Panc1 (cell line): ENCODE data around the gene DOCK4. TPM values are rescaled to one million over a fixed set of nuclear protein-coding genes. Genes with fewer than 3 reads are reported as not detected.

Experiments
- ATAC-seq: fragments of 200-7000 bp; cut with Tn5 transposase; 2 replicates; pipeline ENCODE4 v1.9.1; 2020; ENCODE audit warnings: mild to moderate bottlenecking, moderate library complexity
- BruUV-seq: library from RNA; stranded (reverse); fragments of 400-500 nt; replicated peaks from 2 replicates; lab custom pipeline; 2021; lab: Mats Ljungman, UMichigan
- CTCF ChIA-PET: fragments of 300-600 bp; sonication (Branson Sonifier 250); formaldehyde crosslinking; loops from one replicate; lab custom pipeline; 2022; ENCODE audit warnings: antibody characterized with exemption; lab: Charles Lee
- POLR2A ChIA-PET: fragments of 300-600 bp; sonication (Branson Sonifier 250); formaldehyde crosslinking; loops from one replicate; lab custom pipeline; 2022; ENCODE audit warnings: antibody characterized with exemption; lab: Charles Lee
- DNase-seq: peaks from one replicate; pipeline ENCODE4 v3.0.0-alpha.2; 2010; ENCODE audit warnings: low read depth, low spot score
- H3K27ac ChIP-seq: 2 replicates; pipeline ENCODE4 v1.5.1; 2011; ENCODE audit warnings: mild to moderate bottlenecking, low read length, inconsistent platforms
- H3K27me3 ChIP-seq: fragments of 200-500 bp; sonication (Bioruptor generic); 2 replicates; pipeline ENCODE4 v1.6.0; 2014; ENCODE audit warnings: low read length, inconsistent platforms; ENCODE audit not compliant: control insufficient read depth, insufficient read depth
- H3K36me3 ChIP-seq: fragments of 200-500 bp; sonication (Bioruptor generic); 2 replicates; pipeline ENCODE4 v1.5.1; 2014; ENCODE audit warnings: inconsistent platforms, mild to moderate bottlenecking, low read length, moderate library complexity; ENCODE audit not compliant: control insufficient read depth, insufficient read depth
- H3K4me1 ChIP-seq: 2 replicates; pipeline ENCODE4 v1.5.1; 2011; ENCODE audit warnings: inconsistent platforms, mild to moderate bottlenecking, low read length, moderate library complexity; ENCODE audit not compliant: control insufficient read depth, insufficient read depth
- H3K4me3 ChIP-seq, 2 experiments: 2 replicates each; pipeline ENCODE4 v1.5.1; 2011 to 2012; ENCODE audit warnings: low read depth in 2 of 2, low read length in 2 of 2, mild to moderate bottlenecking in 2 of 2, inconsistent platforms in 1 of 2, moderate library complexity in 1 of 2
- H3K9me3 ChIP-seq: fragments of 200-500 bp; sonication (Bioruptor generic); 2 replicates; pipeline ENCODE4 v1.5.1; 2014; ENCODE audit warnings: low read depth, mild to moderate bottlenecking, inconsistent platforms, low read length, moderate library complexity; ENCODE audit not compliant: control insufficient read depth, insufficient read depth
- POLR2AphosphoS5 ChIP-seq: IDR thresholded peaks from 2 replicates; pipeline ENCODE4 v1.6.1; 2012; ENCODE audit warnings: mild to moderate bottlenecking, low read depth, low read length, moderate library complexity
- SIN3A ChIP-seq: IDR thresholded peaks from 2 replicates; pipeline ENCODE4 v1.6.1; 2012; ENCODE audit warnings: low read depth, mild to moderate bottlenecking, low read length, moderate library complexity, borderline replicate concordance; ENCODE audit not compliant: insufficient read depth
- TCF7L2 ChIP-seq: IDR thresholded peaks from 2 replicates; pipeline ENCODE4 v1.6.1; 2011; ENCODE audit warnings: mild to moderate bottlenecking, low read depth, low read length, inconsistent platforms
- in situ Hi-C: cut with HindIII; loops from 2 replicates; pipeline ENCODE4 v1.10.0; 2016; ENCODE audit warnings: low sequenced_read_pairs, low pct_unique_long_range_greater_than_20kb
- intact Hi-C: fragments of 100-400 bp; cut with micrococcal nuclease; formaldehyde crosslinking; loops from one replicate; pipeline ENCODE4 v1.10.0; 2022; ENCODE audit not compliant: unreplicated experiment
- total RNA-seq: library from RNA; stranded (reverse); gene quantifications from one replicate; pipeline ENCODE4 v1.2.1, GENCODE V29; 2021; ENCODE audit not compliant: unreplicated experiment
- TF ChIP-seq, protein P1 (sequence below): fragments of 450-650 bp; IDR thresholded peaks from 2 replicates; pipeline ENCODE4 v1.5.1; 2017; ENCODE audit warnings: mild to moderate bottlenecking
- TF ChIP-seq, protein P2 (sequence below), 2 experiments: IDR thresholded peaks; 2 replicates each; pipeline ENCODE4 v1.6.1; 2011 to 2012; ENCODE audit warnings: low read depth in 2 of 2, control low read depth in 1 of 2, low read length in 1 of 2, mild to moderate bottlenecking in 1 of 2, moderate library complexity in 1 of 2; ENCODE audit not compliant: insufficient read depth in 1 of 2

The DOCK4 gene
- total RNA-seq, 1 experiment from 2014 or later = 10.8 TPM

DNA sequence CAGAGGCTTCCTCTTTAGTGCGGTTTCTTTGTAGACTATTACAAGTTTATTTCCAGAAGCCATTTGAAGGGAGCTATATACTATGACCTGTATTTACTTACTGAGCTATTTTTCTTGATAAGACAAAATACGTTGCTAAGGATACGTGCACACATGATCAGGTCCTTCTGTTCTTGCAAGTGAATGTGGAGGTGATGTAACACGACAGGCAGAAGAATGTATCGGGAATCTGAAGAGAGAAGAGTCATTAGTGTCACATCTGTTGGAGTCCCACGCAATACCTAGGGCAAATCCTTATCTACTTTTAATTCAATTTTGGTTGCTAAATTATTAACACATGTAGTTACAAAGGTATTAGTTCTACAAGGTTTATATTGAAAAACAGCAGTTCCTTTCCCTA is 359.3 kb downstream of the DOCK4 start:
- in situ Hi-C loops (no loop called here), intact Hi-C loops (no loop called here)
- Histone ChIP-seq H3K4me3 (no peak overlapping the region), H3K27me3 (no peaks in the 10 kb centered on the region), H3K4me1 (no peaks in the 10 kb centered on the region), H3K27ac (no peak overlapping the region), H3K9me3 (no peaks in the 10 kb centered on the region), H3K36me3 (no peaks in the 10 kb centered on the region)
- BruUV-seq = no TSS peak
- DNase-seq (no peak), ATAC-seq (no peak)
- CTCF ChIA-PET = no interaction called here
- TF ChIP-seq TCF7L2 = no peak
- TF ChIP-seq, protein P1, sequence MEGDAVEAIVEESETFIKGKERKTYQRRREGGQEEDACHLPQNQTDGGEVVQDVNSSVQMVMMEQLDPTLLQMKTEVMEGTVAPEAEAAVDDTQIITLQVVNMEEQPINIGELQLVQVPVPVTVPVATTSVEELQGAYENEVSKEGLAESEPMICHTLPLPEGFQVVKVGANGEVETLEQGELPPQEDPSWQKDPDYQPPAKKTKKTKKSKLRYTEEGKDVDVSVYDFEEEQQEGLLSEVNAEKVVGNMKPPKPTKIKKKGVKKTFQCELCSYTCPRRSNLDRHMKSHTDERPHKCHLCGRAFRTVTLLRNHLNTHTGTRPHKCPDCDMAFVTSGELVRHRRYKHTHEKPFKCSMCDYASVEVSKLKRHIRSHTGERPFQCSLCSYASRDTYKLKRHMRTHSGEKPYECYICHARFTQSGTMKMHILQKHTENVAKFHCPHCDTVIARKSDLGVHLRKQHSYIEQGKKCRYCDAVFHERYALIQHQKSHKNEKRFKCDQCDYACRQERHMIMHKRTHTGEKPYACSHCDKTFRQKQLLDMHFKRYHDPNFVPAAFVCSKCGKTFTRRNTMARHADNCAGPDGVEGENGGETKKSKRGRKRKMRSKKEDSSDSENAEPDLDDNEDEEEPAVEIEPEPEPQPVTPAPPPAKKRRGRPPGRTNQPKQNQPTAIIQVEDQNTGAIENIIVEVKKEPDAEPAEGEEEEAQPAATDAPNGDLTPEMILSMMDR = no peak
- no peak for TF ChIP-seq POLR2AphosphoS5
- no peak for TF ChIP-seq SIN3A
- TF ChIP-seq, protein P2, sequence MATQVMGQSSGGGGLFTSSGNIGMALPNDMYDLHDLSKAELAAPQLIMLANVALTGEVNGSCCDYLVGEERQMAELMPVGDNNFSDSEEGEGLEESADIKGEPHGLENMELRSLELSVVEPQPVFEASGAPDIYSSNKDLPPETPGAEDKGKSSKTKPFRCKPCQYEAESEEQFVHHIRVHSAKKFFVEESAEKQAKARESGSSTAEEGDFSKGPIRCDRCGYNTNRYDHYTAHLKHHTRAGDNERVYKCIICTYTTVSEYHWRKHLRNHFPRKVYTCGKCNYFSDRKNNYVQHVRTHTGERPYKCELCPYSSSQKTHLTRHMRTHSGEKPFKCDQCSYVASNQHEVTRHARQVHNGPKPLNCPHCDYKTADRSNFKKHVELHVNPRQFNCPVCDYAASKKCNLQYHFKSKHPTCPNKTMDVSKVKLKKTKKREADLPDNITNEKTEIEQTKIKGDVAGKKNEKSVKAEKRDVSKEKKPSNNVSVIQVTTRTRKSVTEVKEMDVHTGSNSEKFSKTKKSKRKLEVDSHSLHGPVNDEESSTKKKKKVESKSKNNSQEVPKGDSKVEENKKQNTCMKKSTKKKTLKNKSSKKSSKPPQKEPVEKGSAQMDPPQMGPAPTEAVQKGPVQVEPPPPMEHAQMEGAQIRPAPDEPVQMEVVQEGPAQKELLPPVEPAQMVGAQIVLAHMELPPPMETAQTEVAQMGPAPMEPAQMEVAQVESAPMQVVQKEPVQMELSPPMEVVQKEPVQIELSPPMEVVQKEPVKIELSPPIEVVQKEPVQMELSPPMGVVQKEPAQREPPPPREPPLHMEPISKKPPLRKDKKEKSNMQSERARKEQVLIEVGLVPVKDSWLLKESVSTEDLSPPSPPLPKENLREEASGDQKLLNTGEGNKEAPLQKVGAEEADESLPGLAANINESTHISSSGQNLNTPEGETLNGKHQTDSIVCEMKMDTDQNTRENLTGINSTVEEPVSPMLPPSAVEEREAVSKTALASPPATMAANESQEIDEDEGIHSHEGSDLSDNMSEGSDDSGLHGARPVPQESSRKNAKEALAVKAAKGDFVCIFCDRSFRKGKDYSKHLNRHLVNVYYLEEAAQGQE (IDR thresholded peaks at IDR 0.05; ENCODE audit: insufficient read depth in 1 of 2, low read depth in 2 of 2, low read length in 1 of 2) = no peak
- POLR2A ChIA-PET = no interaction called here

DNA sequence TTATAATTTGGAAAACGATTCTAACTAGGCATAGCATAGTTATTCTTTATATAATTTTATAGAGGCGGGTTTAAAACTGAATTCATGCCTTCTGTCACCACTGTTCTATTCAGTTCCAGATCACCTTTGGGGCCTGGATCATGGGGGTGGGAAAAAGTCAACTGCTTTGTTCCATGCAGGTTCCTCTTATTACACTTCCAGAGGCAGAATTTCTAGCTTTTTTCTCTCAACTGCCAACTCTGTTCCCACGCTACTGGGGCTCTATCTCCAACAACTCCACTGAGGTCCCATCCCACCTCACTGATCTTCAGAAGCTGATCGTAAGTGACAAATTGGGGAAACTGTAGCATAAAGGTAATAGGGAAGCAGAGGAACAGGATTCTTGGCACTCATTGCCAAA is 360.3 kb downstream of the DOCK4 start:
- CTCF ChIA-PET = no interaction called here
- in situ Hi-C loops = no loop called here

More for the DNA sequence above, 360.3 kb downstream of the DOCK4 start:
- no peaks in the 10 kb centered on the region for H3K4me1 ChIP-seq
- no peaks in the 10 kb centered on the region for H3K27me3 ChIP-seq
- POLR2A ChIA-PET = no interaction called here
- ATAC-seq (no peak), DNase-seq (no peak)
- no TSS peak for BruUV-seq
- no peak overlapping the region for H3K27ac ChIP-seq
- TF ChIP-seq POLR2AphosphoS5 = no peak
- TF ChIP-seq, protein P2 (IDR thresholded peaks at IDR 0.05; ENCODE audit: insufficient read depth in 1 of 2, low read depth in 2 of 2, low read length in 1 of 2) = no peak
- TF ChIP-seq, protein P1 = no peak
- no peak for TF ChIP-seq SIN3A
- no peak for TF ChIP-seq TCF7L2
- H3K36me3 ChIP-seq = no peaks in the 10 kb centered on the region
- no peak overlapping the region for H3K4me3 ChIP-seq
- H3K9me3 ChIP-seq = no peaks in the 10 kb centered on the region
- intact Hi-C loops = no loop called here
